Glutamatergic neuron (in vitro differentiated cells): ENCODE data around the gene MVD. TPM values are rescaled to one million over a fixed set of nuclear protein-coding genes. Genes with fewer than 3 reads are reported as not detected.

ENCODE experiments used
- DNase-seq: peaks from one replicate; pipeline ENCODE4 v3.0.0; 2022
- H3K27ac Mint-ChIP-seq: one replicate; pipeline ENCODE4 v1.8.0; 2020; ENCODE audit warnings: mild to moderate bottlenecking, mixed read lengths, inconsistent platforms; ENCODE audit not compliant: unreplicated experiment
- H3K27me3 Mint-ChIP-seq: one replicate; pipeline ENCODE4 v1.8.0; 2020; ENCODE audit warnings: mild to moderate bottlenecking, moderate library complexity, mixed read lengths, inconsistent platforms; ENCODE audit not compliant: unreplicated experiment
- H3K36me3 Mint-ChIP-seq: one replicate; pipeline ENCODE4 v1.8.0; 2020; ENCODE audit warnings: mild to moderate bottlenecking, mixed read lengths, inconsistent platforms; ENCODE audit not compliant: unreplicated experiment
- H3K4me1 Mint-ChIP-seq: one replicate; pipeline ENCODE4 v1.8.0; 2020; ENCODE audit warnings: mild to moderate bottlenecking, low read depth, mixed read lengths, inconsistent platforms; ENCODE audit not compliant: unreplicated experiment
- H3K4me3 Mint-ChIP-seq: one replicate; pipeline ENCODE4 v1.8.0; 2020; ENCODE audit warnings: mild to moderate bottlenecking, mixed read lengths, inconsistent platforms; ENCODE audit not compliant: unreplicated experiment
- H3K9me3 Mint-ChIP-seq: one replicate; pipeline ENCODE4 v1.8.0; 2020; ENCODE audit warnings: mild to moderate bottlenecking, moderate library complexity, mixed read lengths, inconsistent platforms; ENCODE audit not compliant: unreplicated experiment
- CTCF ChIP-seq: fragments of 200-600 bp; sonication (generic); IDR thresholded peaks from one replicate; pipeline ENCODE4 v1.5.0; 2021; ENCODE audit not compliant: partially characterized antibody, unreplicated experiment
- long read RNA-seq: library from polyadenylated mRNA; unstranded; transcript quantifications from one replicate; pipeline ENCODE4 v2.0.0, GENCODE V29; 2020; ENCODE audit not compliant: unreplicated experiment
- total RNA-seq: library from RNA; stranded (reverse); fragmentation: NEBNext Ultra II Directional; extraction: Animal tissue kit (Norgen Biotek cat#: 25700); gene quantifications from one replicate; pipeline ENCODE4 v1.2.1, GENCODE V29; 2021; ENCODE audit not compliant: unreplicated experiment

The MVD gene
- 227 TPM for total RNA-seq
- long read RNA-seq, transcript MVD-201 (10 exons, 1,823 nt) = major isoform, 110 of 167 reads
- long read RNA-seq, partial matches to known transcripts = 9 of 167 reads
- long read RNA-seq, other reads (novel, unspliced or antisense) = 46 of 167 reads

GRCh38 chr16:88662843-88663606 is at the start of gene MVD:
Gene MVD (minus strand): TSS chr16:88663091. CDS start chr16:88663080, 11 bp downstream.
- H3K4me1 Mint-ChIP-seq = peaks cover 9% of the 10 kb centered on the region

GRCh38 chr16:88712362-88712979 is 49.6 kb upstream of the MVD start:
- H3K9me3 Mint-ChIP-seq = no peaks in the 10 kb centered on the region
- DNase-seq = no peak
- peaks cover 4% of the 10 kb centered on the region for H3K36me3 Mint-ChIP-seq
- H3K27me3 Mint-ChIP-seq = no peaks in the 10 kb centered on the region
- peaks cover 1% of the 10 kb centered on the region for H3K4me1 Mint-ChIP-seq
- H3K4me3 Mint-ChIP-seq = no peak overlapping the region
- no peak overlapping the region for H3K27ac Mint-ChIP-seq
- no peak for TF ChIP-seq CTCF

More at GRCh38 chr16:88662843-88663606, at the start of gene MVD:
- Mint-ChIP-seq H3K27me3 (peaks cover 11% of the 10 kb centered on the region), H3K9me3 (peaks cover 10% of the 10 kb centered on the region), H3K27ac (peak within 1 kb of the TSS; percentile 73), H3K36me3 (no peaks in the 10 kb centered on the region), H3K4me3 (peak within 1 kb of the TSS; percentile 91)
- no peak for TF ChIP-seq CTCF
- DNase-seq = peak; percentile 96

GRCh38 chr16:88711750-88712340 is 49.0 kb upstream of the MVD start:
- no peaks in the 10 kb centered on the region for H3K27me3 Mint-ChIP-seq
- no peaks in the 10 kb centered on the region for H3K36me3 Mint-ChIP-seq
- no peaks in the 10 kb centered on the region for H3K9me3 Mint-ChIP-seq
- TF ChIP-seq CTCF = no peak
- no peak overlapping the region for H3K27ac Mint-ChIP-seq
- DNase-seq = no peak
- H3K4me3 Mint-ChIP-seq = no peak overlapping the region
- peaks cover 8% of the 10 kb centered on the region for H3K4me1 Mint-ChIP-seq

- no peak for DNase-seq
- Mint-ChIP-seq H3K27me3 (no peaks in the 10 kb centered on the region), H3K27ac (no peak overlapping the region), H3K4me3 (no peak overlapping the region), H3K36me3 (no peaks in the 10 kb centered on the region), H3K4me1 (peaks cover 8% of the 10 kb centered on the region), H3K9me3 (peaks cover under 1% of the 10 kb centered on the region)
- TF ChIP-seq CTCF = no peak
Measured at GRCh38 chr16:88710556-88710955, 47.7 kb upstream of the MVD start.
